Activated B cell treated with CpG ODN at 0.5 μM for 24 hours (primary cell): ENCODE data around the gene BUB1B. TPM values are rescaled to one million over a fixed set of nuclear protein-coding genes. Genes with fewer than 3 reads are reported as not detected.
"Not testable (repeated sequence)": the region's sequence is repeated elsewhere in the genome, so short reads cannot be mapped to it uniquely, and the experiment has no call there.

Experiments
- ATAC-seq: fragments of 200-7000 bp; cut with Tn5 transposase; one replicate; pipeline ENCODE4 v1.10.0; 2021; ENCODE audit warnings: low read depth, mild to moderate bottlenecking, moderate library complexity
- CTCF ChIA-PET: fragments of 350-600 bp; sonication (Branson Sonifier 250); formaldehyde crosslinking; loops from one replicate; lab custom pipeline; 2021; ENCODE audit warnings: antibody characterized with exemption; lab: Charles Lee
- POLR2A ChIA-PET: fragments of 350-600 bp; sonication (Branson Sonifier 250); formaldehyde crosslinking; loops from one replicate; lab custom pipeline; 2021; ENCODE audit warnings: antibody characterized with exemption; lab: Charles Lee
- DNase-seq: peaks from one replicate; pipeline ENCODE4 v3.0.0; 2022
- H3K27ac Mint-ChIP-seq: one replicate; pipeline ENCODE4 v1.8.0; 2020; ENCODE audit warnings: mixed read lengths
- H3K27me3 Mint-ChIP-seq: one replicate; pipeline ENCODE4 v1.8.0; 2021; ENCODE audit warnings: mixed read lengths
- H3K36me3 Mint-ChIP-seq: one replicate; pipeline ENCODE4 v1.8.0; 2021; ENCODE audit warnings: low read depth, mixed read lengths
- H3K4me1 Mint-ChIP-seq: one replicate; pipeline ENCODE4 v1.8.0; 2021; ENCODE audit warnings: mixed read lengths
- H3K4me3 Mint-ChIP-seq: one replicate; pipeline ENCODE4 v1.8.0; 2020; ENCODE audit warnings: mild to moderate bottlenecking, mixed read lengths
- H3K9me3 Mint-ChIP-seq: one replicate; pipeline ENCODE4 v1.8.0; 2020; ENCODE audit warnings: mixed read lengths
- CTCF ChIP-seq: fragments of 200-600 bp; IDR thresholded peaks from one replicate; pipeline ENCODE4 v1.8.0; 2022; ENCODE audit warnings: antibody characterized with exemption, mild to moderate bottlenecking
- intact Hi-C: fragments of 100-400 bp; cut with micrococcal nuclease; formaldehyde crosslinking; loops from one replicate; pipeline ENCODE4 v1.15.1; 2024
- total RNA-seq: library from RNA; stranded (reverse); gene quantifications from 2 replicates; pipeline ENCODE4 v1.2.3, GENCODE V29; 2022

BUB1B gene
- total RNA-seq, 1 donor from 2014 or later, result 3.9 TPM

- Mint-ChIP-seq H3K27me3 (no peaks in the 10 kb centered on the region), H3K4me1 (no peaks in the 10 kb centered on the region), H3K9me3 (no peaks in the 10 kb centered on the region), H3K4me3 (no peak overlapping the region), H3K36me3 (no peaks in the 10 kb centered on the region), H3K27ac (no peak overlapping the region)
- CTCF ChIA-PET, result no interaction called here
- DNase-seq, result no peak
- POLR2A ChIA-PET, result interaction anchor here (1.3 kb wide), 1 partner anchor 46 kb away, joined by 3 read pairs; no protein-coding TSS in a partner anchor
- ATAC-seq, result no peak
- intact Hi-C loops, result no loop called here
- TF ChIP-seq CTCF, result no peak
Observed at GRCh38 chr15:40151991-40152390, 8.9 kb upstream of the BUB1B start.

GRCh38 chr15:40154821-40155220 lies 6.0 kb upstream of the BUB1B start:
- H3K4me3 Mint-ChIP-seq, H3K9me3 Mint-ChIP-seq, H3K27ac Mint-ChIP-seq, DNase-seq, POLR2A ChIA-PET, ATAC-seq, intact Hi-C loops, CTCF ChIA-PET, H3K36me3 Mint-ChIP-seq, H3K27me3 Mint-ChIP-seq, H3K4me1 Mint-ChIP-seq: not testable (repeated sequence)

- intact Hi-C loops, result no loop called here
- no peak overlapping the region for H3K27ac Mint-ChIP-seq
- no peak for ATAC-seq
- H3K4me1 Mint-ChIP-seq, result no peaks in the 10 kb centered on the region
- CTCF ChIA-PET, result no interaction called here
- no peaks in the 10 kb centered on the region for H3K36me3 Mint-ChIP-seq
- H3K9me3 Mint-ChIP-seq, result no peaks in the 10 kb centered on the region
- H3K4me3 Mint-ChIP-seq, result no peak overlapping the region
- no peak for DNase-seq
- no peaks in the 10 kb centered on the region for H3K27me3 Mint-ChIP-seq
- POLR2A ChIA-PET, result interaction anchor here (1.0 kb wide), 1 partner anchor 34 kb away, joined by 4 read pairs; no protein-coding TSS in a partner anchor
- TF ChIP-seq CTCF, result no peak
Observed at GRCh38 chr15:40155270-40155910, 5.5 kb upstream of the BUB1B start.

GRCh38 chr15:40157778-40158447 lies 3.0 kb upstream of the BUB1B start:
- H3K27me3 Mint-ChIP-seq, result no peaks in the 10 kb centered on the region
- H3K4me1 Mint-ChIP-seq, result no peaks in the 10 kb centered on the region
- DNase-seq (no peak), ATAC-seq (no peak)
- ChIA-PET POLR2A (interaction anchor here (0.9 kb wide), 1 partner anchor 51 kb away, joined by 3 read pairs; no protein-coding TSS in a partner anchor), CTCF (interaction anchor here (1.2 kb wide), 1 partner anchor 112 kb away, joined by 6 read pairs; no protein-coding TSS in a partner anchor)
- H3K27ac Mint-ChIP-seq, result no peak overlapping the region
- intact Hi-C loops, result no loop called here
- H3K36me3 Mint-ChIP-seq, result no peaks in the 10 kb centered on the region
- no peak overlapping the region for H3K4me3 Mint-ChIP-seq
- H3K9me3 Mint-ChIP-seq, result no peaks in the 10 kb centered on the region
- no peak for TF ChIP-seq CTCF

- no peak for TF ChIP-seq CTCF
- DNase-seq, result no peak
- Mint-ChIP-seq H3K36me3 (no peaks in the 10 kb centered on the region), H3K9me3 (no peaks in the 10 kb centered on the region), H3K4me1 (peaks cover 8% of the 10 kb centered on the region), H3K4me3 (no peak overlapping the region), H3K27ac (no peak overlapping the region), H3K27me3 (no peaks in the 10 kb centered on the region)
- POLR2A ChIA-PET, result interaction anchor here (0.5 to 3.0 kb wide), 5 partner anchors 45 to 285 kb away, joined by 3 to 23 read pairs (median 5); partner anchors contain the start of gene BMF
- ATAC-seq, result no peak
- CTCF ChIA-PET, result interaction anchor here (2.0 to 2.3 kb wide), 2 partner anchors 53 to 114 kb away, joined by 6 to 9 read pairs; no protein-coding TSS in a partner anchor
- intact Hi-C loops, result loop anchor here (1.0 to 2.0 kb wide), 5 partner anchors 53 to 647 kb away; partner anchors contain the start of genes DNAJC17, FSIP1, INAFM2 and ZFYVE19
Observed at GRCh38 chr15:40160021-40160420, 848 bp upstream of the BUB1B start.
